Stimulated activated CD8-positive, alpha-beta memory T cell treated with anti-CD3 and anti-CD28 coated beads, Interleukin-12 subunit alpha, Interleukin-12 subunit beta, amount 100 ng/mL, for 24 hours (primary cell): ENCODE results near the gene ACOXL.

ENCODE experiments used
- DNase-seq: peaks from one replicate; pipeline ENCODE4 v3.0.0-alpha.2; 2020; ENCODE audit errors: extremely low read depth

Gene ACOXL

GRCh38 chr2:110977403-110977802, 245.0 kb downstream of the ACOXL start:
- no peak for DNase-seq

- DNase-seq: no peak
Observed at GRCh38 chr2:110978148-110978547, 245.8 kb downstream of the ACOXL start.

GRCh38 chr2:110978756-110979470, 246.5 kb downstream of the ACOXL start:
- DNase-seq: no peak

- DNase-seq: no peak
Observed at GRCh38 chr2:110979471-110980338, 247.3 kb downstream of the ACOXL start.

GRCh38 chr2:110980339-110981062, 248.1 kb downstream of the ACOXL start:
- DNase-seq: no peak

- no peak for DNase-seq
Observed at GRCh38 chr2:110983133-110983532, 250.8 kb downstream of the ACOXL start.

GRCh38 chr2:110984694-110985490, 252.5 kb downstream of the ACOXL start:
- no peak for DNase-seq

- DNase-seq: no peak
Observed at GRCh38 chr2:110990440-110990839, 258.1 kb downstream of the ACOXL start.

GRCh38 chr2:110991911-110992310, 259.5 kb downstream of the ACOXL start:
- DNase-seq: no peak

- DNase-seq: no peak
Observed at GRCh38 chr2:110992886-110993285, 260.5 kb downstream of the ACOXL start.

- DNase-seq: no peak
Observed at GRCh38 chr2:110993557-110994231, 261.3 kb downstream of the ACOXL start.

- no peak for DNase-seq
Observed at GRCh38 chr2:110994250-110994961, 262.0 kb downstream of the ACOXL start.

- DNase-seq: no peak
Observed at GRCh38 chr2:110995911-110996310, 263.5 kb downstream of the ACOXL start.

GRCh38 chr2:110997331-110998045, 265.1 kb downstream of the ACOXL start:
- DNase-seq: no peak

- no peak for DNase-seq
Observed at GRCh38 chr2:110998311-110998710, 265.9 kb downstream of the ACOXL start.

- no peak for DNase-seq
Observed at GRCh38 chr2:110999626-111000025, 267.3 kb downstream of the ACOXL start.

GRCh38 chr2:111005307-111005706, 272.9 kb downstream of the ACOXL start:
- no peak for DNase-seq

GRCh38 chr2:111005821-111006220, 273.4 kb downstream of the ACOXL start:
- DNase-seq: no peak
